ENCODE results near the gene LAMC1.

DNA sequence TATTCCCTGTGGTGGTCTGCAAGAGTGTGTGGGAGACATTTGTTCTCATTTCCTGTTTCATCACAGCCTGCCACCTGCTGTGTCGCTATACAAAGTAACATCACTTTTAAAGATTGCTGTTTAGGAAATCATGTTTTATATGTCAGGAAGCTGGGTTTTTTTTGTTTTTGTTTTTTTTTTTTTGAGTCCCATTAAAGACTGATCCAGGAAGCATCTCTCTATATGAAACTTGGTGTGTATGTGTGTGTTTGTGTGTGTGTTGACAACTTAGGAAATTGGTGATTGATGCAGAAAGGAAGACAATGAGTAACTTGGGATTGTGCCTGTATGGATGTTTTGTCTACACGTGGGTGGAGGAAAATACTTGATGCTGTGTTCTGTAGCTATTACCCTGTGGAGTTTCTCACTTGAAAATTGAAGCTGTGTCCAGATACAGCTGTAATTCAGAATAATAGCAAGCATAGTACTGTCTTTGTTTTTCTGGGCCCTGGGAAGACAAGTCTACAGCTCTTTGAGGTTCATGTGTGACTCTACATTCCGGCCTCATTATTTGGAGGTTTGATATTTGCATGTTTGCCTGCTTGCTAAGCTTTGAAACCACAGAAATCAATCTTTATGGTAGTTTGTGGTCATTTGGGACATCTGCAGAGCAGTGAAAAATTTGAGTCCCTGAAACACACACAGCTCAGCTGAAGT lies 47.9 kb downstream of the LAMC1 start:
- no peak for TF ChIP-seq CTCF (IDR thresholded peaks at IDR 0.05)
- TF ChIP-seq POLR2A (IDR thresholded peaks at IDR 0.05), result no peak
- TF ChIP-seq EP300 (IDR thresholded peaks at IDR 0.05), result no peak

Data from tibial nerve (tissue), 4 donors.